Embryonic facial prominence (tissue), 1 donor: ENCODE results near the gene SDR42E2.
"Not testable (repeated sequence)": the region's sequence is repeated elsewhere in the genome, so short reads cannot be mapped to it uniquely, and the experiment has no call there.

Source experiments
- DNase-seq: peaks from one replicate; pipeline ENCODE4 v3.0.0-alpha.2; 2016; ENCODE audit errors: extremely low spot score

Gene SDR42E2

DNA sequence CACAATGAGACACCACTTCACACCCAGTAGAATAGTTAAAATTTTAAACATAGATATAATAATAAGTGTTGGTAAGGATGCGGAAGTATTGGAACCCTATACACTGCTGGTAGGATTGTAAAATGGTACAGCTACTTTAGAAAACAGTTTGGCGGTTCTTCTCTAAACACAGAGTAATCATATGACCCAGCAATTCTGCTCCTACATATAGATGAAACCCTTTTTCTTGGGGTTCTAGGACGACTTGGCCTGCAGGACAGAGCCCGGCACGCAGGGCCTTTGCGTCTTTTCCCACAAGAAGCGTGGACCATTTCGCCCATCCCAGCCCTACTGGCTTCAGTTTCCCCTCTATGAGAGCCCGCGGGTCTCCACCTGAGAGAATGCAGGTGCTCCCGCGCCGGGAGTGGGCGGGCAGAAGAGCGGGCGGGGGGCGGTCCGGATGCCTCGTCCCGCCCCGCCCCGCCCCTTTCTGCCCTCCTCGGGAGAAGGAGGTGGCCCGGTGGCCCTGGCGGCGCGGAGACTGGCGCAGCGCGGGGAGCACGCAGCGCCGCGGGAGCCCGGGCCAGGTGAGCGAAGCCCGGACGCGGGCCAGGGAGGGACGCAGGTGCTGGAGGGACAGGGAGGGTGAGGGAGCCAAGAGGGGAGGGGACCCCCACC, at the start of gene SDR42E2:
SDR42E2 (plus strand) TSS at position 508 of the 657 bp plus-strand sequence. CDS start 3,077 bp downstream, outside the sequence.
- DNase-seq = no peak

DNA sequence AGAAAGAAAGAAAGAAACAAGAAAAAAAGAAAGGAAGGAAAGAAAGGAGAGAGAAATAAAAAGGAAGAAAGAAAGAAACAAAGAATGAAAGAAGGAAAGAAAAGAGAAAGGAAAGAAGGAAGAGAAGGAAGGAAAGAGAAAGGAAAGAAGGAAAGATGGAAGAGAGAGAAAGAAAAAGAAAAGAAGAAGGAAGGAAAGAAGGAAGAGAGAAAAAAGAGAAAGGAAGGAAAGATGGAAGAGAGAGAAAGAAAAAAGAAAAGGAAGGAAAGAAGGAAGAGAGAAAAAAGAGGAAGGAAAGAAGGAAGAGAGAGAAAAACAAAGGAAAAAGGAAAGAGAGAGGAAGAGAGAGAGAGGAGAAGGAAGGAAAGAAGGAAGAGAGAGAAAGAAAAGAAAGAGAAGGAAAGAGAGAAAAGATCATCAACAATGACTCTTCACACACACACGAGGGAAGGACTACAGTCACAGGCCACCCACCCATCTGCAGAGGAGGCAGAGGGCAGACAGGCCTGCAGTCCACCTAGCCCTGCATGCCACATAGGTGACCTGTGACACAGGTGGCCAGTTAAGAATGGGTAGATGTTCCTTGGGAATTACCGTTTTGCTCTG, 46.1 kb upstream of the SDR42E2 start:
- no peak for DNase-seq

DNA sequence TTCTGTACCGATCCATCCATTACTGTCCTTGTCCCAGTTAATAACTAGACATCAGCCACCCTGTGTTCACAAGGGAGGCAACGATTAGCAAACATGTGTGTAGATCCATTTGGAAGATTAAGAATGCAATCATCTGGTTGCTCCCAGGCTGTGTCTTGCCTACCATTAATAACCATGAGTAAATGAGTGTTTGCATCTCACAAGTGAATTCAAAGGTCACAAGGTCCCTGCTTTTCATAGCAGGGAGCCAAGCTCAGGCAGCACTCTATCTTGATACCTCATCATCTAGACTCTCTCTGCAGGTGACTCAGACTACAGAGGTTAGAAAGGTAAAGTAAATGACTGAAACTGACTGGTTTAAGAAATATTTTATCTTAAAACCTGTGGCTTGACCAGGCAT, 44.7 kb upstream of the SDR42E2 start:
- no peak for DNase-seq

DNA sequence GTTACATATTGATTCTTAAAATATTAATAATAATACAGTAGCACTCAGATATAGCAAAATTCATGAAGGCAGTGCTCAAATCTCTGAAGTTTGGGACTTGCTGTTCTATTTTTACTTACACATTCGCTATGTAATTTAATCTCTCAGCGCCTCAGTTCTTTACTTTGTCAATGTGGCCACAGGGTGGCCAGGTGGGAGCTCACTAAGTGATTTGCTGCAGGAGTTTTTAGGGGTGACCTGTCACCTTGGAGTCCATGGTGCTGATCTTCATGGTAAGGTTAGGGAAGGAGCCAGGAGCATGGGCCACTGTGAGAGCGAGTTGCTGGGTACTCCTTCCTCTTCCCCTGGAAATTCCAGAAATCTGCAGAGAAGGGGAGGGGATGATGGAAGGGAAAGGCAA, 41.9 kb upstream of the SDR42E2 start:
- no peak for DNase-seq

DNA sequence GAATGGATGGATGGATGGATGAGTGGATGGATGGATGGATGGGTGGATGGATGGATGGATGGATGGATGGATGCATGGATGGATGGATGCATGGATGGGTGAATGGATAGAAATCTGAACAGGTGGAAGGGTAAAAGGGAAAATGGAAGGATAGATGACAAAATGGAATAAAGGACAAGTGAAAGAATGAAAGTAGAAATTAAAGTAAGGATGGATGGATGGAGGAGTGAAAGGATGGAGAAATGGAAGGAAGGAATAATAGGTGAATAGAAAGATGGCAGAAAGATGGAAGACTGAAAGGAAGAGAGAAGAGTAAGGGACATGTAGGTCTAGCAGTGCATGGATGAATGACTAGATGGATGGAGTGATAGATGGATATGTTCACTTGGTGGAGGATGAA, 40.1 kb upstream of the SDR42E2 start:
- DNase-seq = no peak

DNA sequence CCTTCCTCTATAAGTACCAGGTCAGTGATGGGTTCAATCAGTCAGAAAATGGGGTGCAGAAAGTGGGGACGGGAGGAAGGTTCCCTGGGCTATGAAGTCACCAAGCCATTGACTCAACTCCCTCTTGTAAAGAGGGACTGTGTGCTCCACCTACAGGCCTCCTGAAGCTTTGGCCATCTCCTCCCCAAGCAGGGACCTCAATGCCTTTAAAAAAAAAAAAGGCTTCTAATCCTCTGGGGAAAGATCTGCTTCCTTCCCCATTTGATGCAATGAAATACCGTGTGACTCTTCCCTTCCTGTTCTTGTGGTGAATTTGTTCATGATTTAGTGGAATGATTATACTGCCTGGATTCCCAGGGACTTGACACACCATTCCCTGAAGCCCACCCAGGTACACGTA, 39.2 kb upstream of the SDR42E2 start:
- no peak for DNase-seq

DNA sequence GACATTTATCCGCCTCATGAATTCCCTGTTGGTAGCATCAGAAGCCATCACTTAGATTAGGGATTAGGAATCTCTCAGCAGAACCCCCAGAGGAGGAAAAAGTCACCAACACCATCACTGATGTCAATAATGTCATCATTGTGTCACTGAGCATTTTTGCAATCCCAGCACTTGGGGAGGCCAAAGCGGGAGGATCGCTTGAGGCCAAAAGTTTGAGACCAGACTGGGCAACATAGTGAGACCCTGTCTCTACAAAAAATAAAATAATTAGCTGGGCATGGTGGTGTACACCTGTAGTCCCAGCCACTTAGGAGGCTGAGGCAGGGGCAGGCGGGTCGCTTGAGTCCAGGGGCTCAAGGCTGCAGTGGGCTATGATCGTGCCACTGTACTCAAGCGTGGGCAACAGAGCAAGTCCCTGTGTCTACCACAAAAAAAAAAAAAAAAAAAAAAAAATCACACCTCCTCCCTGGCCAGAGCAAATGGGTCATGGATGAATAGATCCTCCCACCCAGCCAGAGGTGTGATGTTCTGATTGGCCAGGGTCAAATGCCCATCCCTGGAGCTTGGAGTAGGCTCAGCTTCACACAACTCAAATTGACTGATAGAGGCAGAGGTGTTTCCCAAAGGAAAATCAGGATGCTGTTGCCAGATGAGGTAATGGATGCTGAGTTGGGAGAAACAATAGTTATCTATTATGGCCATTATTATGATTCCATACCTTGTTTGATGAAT, 38.4 kb upstream of the SDR42E2 start:
- no peak for DNase-seq

DNA sequence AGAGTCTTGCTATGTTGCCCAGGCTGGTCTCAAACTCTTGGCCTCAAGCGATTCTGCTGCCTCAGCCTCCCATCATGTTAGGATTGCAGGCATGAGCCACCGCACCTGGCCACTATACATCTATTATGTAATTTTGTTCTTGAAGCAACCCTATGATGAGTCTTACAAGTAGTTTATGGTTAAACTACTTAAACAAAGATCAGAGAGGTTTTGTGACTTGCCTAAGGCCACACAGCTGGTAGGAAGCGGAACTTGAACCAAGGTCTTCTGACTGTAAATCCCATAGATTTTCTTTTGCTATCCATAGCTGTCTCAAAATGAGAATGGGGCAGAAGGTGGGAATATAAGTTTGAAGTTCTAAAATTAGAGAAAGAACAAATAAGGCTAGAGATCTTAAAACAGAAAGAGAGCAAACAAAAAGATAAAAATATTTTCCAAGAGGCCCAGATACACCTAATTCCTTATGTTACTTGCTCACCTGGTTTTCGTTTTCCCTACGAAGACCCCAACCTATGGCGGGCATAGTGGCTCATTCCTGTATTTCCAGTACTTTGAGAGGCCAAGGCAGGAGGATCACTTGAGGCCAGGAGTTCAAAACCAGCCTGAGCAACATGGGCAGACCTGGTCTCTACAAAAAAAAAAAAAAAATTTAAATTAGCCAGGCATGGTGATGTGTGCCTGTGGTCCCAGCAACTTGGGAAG, 37.6 kb upstream of the SDR42E2 start:
- no peak for DNase-seq

DNA sequence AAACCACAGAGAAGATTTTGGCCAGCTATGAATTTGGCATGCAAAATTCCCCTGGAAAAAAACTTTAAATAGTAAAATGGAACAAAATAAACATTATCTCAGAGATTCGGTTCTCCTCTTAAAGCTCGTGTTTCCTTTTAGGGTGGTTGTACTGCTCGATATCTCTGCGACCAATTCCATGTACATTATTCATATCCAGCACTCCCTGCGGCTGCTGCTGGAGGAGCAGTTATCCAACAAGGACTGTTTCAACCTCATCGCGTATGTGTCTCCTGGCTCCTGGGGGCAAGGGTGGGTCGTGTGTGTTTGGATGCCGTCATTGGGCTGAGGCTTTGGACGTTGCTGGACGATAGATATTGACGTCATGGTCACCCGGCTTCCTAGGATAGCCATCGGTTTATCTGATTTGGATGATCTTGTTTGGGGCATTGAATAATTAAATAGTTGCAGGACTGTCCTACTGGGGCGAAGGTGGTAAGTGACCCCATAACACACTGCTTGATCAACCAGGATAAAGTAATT, 36.2 kb upstream of the SDR42E2 start:
- no peak for DNase-seq

DNA sequence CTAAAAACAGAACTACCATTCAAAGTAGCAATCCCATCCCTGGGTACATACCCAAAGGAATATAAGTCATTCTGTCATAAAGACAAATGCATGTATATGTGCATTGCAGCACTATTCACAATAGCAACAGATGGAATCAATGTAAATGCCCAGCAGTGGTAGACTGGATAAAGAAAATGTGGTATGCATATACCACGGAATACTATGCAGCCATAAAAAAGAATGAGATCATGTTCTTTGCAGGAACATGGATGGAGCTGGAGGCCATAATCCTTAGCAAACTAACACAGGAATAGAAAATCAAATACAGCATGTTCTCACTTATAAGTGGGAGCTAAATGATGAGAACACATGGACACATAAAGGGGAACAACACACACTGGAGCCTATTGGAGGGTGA, 33.8 kb upstream of the SDR42E2 start:
- DNase-seq = not testable (repeated sequence)

DNA sequence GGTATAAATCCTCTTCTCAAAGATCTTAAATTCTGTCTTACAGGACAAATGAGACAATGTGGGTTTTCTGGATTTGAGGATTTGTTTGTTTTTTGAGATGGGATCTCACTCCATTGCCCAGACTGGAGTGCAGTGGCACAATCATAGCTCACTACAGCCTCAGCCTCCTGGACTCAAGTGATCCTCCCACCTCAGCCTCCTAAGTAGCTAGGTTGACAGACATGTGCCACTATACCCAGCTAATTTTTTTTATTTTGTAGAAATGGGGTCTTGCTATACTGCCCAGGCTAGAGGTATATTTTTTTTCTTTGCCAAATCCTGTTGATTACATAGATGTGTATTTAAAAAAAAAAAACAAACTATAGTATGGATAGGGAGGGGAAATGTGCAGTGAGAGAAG, 31.8 kb upstream of the SDR42E2 start:
- no peak for DNase-seq

DNA sequence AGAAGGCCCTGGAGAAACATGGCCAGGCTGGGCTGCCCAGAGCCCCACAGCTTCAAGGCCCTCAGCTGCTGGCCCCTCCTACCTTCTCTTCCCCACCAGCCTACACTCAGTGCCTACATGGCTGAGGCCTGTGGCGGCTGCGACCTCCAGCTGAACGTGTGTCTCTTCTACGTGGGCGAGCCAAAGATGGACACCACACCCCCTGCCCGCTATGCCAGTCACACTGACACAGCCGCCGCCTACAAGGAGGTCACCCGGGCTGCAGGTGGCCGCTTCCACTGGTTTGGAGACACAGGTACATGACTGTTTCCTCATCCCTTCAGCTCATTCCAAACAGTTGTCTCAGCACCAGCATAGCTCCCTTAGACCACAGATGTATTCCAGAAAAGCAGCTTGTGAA, 29.5 kb upstream of the SDR42E2 start:
- DNase-seq = no peak

DNA sequence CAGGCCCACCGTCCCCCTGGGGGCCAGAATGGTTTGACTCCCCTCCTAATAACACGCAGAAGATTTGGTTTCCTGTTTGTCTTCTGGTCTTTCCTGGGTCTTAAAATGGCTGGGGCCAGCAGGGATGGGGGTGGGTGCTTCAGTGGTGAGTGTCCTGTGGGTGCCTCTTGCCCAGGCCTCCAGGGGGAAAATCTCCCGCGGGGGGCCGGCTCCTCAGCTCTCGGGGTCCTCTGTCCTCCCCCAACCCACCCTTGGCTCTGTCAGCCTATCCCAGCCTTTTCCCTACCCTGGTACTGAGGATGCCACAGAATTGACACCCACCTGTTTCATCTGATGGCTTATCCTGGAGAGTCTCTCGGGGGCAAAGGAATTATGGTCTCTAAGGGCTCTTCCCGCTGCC, 23.8 kb upstream of the SDR42E2 start:
- DNase-seq = no peak

DNA sequence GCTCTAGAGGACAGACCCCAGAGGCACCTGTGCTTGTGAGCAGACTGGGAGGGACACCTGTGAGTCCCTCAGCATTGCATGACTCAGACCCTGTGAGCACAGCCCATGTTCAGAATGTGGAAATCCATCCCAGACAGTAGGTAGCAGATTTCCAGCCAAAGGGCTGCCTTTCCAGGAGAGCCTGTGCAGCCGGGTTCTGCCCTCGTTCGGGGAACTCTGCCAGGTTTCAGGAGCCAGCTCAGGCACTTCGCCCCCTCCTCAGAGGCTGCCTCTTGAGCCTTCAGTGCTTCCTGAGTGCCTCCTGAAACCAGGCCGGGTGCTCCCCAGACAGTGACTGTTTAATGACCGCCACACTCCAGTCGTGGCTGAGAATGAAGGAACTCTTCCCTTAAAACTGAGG, 23.3 kb upstream of the SDR42E2 start:
- DNase-seq = no peak

DNA sequence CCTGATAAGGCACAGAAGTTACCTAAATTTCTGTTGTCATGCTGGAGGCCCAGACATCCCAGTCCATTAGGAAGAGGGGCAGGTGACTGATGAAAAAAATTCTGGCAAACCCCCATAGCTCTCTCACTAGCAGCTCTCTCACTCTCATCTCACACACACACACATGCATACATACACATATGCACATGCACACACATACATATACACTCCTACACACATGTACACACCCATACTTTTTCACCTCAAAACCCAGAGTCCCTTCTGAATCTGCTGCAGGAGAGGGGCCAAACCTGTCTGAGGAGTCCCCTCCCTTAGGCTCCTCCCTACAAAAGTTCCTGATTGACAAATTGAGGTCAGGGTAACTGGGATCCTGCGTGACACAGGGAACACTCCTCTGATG, 22.6 kb upstream of the SDR42E2 start:
- no peak for DNase-seq

DNA sequence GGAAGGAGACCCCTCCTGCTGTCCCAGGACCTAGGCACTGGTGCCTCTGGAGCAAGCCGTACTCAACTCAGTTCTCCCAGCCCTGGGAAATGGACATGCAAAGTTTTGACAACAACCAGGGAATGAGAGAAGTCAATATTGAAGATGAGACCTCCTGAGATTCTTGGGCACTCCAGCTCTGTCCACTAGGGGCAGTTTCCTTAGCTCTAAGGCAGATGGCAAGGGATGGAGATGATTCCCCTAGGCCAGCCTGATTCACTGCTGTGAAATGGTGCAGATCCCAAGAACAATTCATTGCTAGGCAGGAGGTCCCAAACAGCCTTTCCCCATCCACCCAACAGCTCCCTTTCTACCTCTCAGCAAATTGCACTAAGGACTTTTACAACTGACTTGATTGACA, 20.5 kb upstream of the SDR42E2 start:
- DNase-seq = no peak

DNA sequence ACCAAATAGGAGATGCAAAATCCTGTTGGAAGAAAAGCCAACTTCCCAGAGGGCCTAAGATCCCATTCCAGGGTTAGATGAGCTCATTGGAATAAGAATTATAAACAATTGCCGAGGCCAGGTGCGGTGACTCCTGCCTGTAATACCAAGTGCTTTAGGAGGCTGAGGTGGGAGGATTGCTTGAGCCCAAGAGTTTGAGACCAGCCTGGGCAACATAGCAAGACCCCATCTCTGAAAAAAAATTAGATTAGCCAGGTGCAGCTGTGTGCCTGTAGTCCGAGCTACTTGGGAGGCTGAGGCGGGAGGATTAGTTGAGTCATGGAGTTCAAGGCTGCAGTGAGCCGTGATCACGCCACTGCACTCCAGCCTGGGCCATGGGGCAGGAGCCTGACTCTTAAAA, 17.8 kb upstream of the SDR42E2 start:
- DNase-seq = no peak

DNA sequence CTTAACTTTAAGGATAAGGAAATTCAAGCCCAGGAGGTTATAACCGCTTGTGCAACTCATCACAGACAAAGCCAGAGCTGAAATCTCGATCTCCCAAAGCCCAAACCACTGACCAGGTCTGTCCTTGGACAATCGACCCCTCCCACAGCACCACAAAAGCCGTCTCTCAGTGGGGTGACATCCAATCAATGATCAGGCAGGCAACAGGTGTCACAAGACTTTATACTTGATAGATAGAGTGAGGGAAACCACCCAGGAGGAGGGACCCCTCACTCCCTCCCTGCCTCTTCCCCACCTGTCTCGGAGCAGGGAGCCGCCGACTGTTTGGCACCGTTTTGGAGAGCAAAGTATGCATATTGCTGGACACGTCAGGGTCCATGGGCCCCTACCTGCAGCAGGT, 14.5 kb upstream of the SDR42E2 start:
- DNase-seq = no peak

DNA sequence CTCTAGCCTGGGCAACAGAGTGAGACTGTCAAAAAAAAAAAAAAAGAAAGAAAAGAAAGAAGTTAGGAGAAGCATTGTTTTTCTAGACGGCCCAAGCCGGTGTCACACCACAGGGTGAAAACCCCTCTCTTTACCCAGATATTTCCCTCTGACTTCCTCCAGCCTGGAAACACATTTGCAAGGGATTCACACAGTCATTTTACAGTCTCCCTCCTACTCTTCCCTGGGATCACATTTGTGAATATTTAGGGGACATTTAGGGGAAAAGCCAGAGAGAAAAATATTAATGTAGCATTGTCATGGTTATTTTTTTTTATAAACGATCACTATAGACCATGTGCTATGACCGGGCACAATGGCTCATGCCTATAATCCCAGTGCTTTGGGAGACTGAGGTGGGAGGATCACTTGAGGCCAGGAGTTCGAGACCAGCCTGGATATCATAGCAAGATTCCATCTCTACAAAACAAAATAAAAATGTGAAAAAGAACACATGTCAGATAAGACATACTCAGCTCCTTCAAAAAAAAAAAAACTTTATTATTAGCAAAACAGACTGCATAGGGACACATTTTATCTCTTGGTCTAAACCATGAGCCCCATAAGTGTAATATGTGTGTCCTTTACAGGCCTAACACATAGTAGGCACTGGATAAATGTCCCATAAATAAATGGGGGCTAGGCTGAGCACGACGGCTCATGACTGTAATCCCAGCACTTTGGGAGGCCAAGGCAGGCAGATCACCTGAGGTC, 10.9 kb upstream of the SDR42E2 start:
- no peak for DNase-seq

DNA sequence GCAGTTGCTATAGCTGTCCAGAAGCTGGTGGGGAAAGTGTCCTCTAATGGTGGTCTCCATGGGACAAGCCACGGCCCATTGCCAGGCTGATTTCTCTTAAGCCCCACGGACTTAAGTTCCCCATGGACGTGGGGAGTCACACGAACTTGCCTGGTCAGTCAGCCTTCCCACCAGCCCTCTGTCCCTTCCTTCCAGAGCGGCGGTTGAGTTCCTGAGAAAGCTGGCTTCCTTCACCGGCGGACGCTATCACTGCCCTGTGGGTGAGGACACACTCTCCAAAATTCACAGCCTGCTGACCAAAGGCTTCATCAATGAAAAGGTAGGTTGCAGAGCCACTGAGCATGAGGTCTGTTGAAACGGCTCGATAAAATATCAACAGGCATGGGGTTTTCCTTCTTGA, 10.0 kb upstream of the SDR42E2 start:
- no peak for DNase-seq

DNA sequence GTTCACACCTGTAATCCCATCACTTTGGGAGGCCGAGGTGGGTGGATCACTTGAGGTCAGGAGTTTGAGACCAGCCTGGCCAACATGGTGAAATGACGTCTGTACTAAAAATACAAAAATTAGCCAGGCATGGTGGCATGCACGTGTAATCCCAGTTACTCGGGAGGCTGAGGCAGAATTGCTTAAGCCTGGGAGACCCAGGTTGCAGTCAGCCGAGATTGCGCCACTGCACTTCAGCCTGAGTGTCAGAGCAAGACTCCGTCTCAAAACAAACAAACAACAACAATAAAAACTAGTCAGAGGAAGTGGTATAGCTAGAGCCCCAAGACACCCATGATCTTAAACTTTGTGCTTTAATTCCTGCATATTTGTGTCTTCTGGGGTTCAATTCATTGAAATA, 9.2 kb upstream of the SDR42E2 start:
- not testable (repeated sequence) for DNase-seq

DNA sequence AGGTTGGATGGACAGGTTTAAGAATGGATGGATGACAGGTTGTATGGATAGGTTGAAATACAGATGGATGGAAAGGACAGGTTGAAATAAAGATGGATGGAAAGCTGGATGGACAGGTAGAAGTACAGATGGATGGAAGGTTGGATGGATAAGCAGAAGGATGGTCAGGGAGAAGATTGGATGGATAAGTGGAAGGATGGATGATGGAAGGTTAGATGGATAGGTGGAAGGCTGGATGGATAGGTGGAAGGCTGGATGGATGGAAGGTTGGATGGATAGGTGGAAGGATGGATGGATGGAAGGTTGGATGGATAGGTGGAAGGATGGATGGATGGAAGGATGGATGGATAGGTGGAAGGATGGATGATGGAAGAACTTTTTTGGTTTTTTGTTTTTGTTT, 905 bp upstream of the SDR42E2 start:
- no peak for DNase-seq
